T47D (cell line): ENCODE measurements around the gene INSYN2A.

Experiments
- DNase-seq, 2 experiments: peaks; one replicate each; pipeline versions ENCODE4 v3.0.0 to v3.0.0-alpha.2; 2011 to 2012; ENCODE audit warnings: low read depth in 1 of 2, low spot score in 1 of 2
- JUND ChIP-seq: IDR thresholded peaks from 2 replicates; pipeline ENCODE4 v1.6.1; 2012; ENCODE audit warnings: low read depth
- in situ Hi-C: cut with HindIII; loops from 2 replicates; pipeline ENCODE4 v1.10.0; 2016; ENCODE audit warnings: low sequenced_read_pairs, low pct_unique_long_range_greater_than_20kb

Gene INSYN2A, protein sequence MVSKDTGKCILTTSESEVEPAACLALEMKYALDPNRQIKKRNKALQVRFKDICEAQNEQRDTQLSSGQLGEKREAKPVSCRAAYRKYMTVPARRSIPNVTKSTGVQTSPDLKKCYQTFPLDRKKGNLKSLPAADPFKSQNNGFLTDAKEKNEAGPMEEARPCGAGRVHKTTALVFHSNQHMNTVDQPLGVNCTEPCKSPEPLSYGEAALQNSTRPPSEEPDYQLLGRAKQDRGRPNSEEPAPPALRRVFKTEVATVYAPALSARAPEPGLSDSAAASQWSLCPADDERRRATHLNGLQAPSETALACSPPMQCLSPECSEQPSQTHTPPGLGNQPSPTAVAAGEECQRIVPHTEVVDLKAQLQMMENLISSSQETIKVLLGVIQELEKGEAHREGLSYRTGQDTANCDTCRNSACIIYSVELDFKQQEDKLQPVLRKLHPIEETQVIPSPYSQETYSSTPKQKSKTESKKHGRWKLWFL

DNA sequence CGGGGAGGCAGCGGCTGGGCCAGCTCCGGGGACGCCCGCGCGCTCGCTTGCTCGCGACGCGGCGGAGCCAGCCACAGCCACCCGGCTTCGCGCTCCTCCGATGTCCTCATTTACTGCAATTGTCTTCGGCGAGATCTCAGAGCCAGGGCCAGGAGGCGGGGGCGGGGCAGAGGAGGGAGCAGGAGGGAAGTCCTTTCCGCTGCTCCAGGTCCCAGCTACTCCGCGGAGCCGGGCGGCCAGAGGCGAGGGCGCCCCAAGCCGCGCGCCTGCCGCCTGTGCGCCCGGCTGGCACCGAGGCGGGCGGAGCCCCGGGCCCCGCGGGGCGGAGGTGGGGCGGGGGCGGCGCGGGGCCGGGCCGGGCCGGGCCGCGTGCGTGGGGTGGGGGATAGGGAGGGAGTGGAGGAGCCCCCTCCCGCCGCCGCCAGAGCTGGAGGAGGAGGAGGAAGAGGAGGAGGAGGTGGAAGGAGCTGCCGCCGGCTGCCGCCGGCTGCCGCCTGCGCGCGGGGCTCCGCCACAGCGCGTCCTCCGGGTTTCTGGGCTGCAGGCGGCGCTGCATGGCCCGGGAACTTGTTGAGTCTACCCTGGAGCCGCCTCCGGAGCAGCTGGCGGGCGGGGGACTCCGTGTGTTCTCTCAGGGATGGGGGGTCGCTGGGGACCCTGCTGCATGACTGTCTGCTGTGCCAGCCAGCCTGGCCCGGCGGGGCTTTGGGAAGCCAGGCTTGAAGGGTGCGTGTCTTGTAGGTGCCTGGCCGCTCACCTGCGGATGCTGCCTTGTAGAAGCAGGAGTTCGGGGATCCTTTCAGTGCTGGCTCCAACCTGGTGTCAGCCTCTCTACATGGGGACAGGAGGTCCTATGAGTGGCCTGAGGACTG, at the start of gene INSYN2A:
INSYN2A (minus strand) TSS at position 310 of the 872 bp plus-strand sequence. CDS start 20,196 bp downstream, outside the sequence.
- no peak for TF ChIP-seq JUND
- in situ Hi-C loops: no loop called here
- DNase-seq: peak; percentile 62 to 64

DNA sequence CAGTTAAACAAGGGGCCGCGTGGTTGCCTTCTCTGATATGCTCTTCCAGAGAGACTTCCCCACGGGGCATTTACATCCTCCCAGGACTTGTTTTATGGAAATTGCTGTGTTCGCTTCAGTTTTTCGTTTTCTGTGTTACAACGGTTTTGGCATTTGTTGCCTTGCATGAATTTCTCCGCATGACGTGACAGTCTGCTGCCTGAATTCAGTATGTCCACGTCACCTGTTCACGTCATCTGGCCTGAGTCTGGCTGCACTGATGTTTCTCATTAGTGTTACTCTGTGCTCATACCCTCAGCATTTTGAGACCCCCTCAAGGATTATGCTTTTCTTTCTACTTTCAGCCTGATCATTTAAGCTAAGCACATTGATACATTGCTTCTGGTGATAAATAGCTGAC, 49.1 kb upstream of the INSYN2A start:
- DNase-seq: no peak
- in situ Hi-C loops: no loop called here
- no peak for TF ChIP-seq JUND

DNA sequence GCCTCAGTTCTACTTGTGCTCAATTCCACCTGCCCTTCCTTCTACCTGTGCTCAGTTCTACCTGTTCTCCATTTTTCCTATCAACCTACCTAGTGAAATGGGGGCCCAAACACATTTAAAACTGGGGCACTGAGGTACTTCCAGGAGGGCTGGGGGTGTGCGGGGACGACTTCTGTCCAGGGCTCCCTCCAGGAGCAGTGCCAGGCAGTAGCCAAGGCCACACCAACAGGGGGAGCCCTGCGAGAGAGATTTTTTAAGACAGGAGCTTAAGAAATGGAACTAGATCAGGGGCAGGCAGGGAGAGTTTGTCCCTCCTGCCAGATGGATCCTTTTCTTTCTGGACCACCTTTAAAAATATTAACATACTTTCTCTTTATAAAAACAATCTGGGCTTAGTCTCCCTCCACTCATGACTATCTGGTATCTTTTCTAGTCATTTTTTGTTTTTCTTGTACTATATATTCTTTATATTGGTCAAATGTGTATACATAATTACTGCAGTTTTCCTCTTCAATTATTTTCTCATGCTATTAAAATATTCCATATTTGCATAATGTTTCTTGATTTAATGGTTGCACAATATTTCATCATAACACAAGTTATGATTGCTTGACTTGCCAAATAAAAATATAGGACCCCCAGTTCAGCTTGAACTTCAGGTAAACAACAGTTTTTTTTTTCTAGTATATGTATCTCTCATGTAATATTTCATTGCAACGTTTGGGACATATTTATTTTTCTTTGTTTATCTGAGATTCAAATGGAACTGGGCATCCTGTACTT, 47.3 kb upstream of the INSYN2A start:
- in situ Hi-C loops: no loop called here
- peak; percentile 13 to 61 for DNase-seq
- no peak for TF ChIP-seq JUND

DNA sequence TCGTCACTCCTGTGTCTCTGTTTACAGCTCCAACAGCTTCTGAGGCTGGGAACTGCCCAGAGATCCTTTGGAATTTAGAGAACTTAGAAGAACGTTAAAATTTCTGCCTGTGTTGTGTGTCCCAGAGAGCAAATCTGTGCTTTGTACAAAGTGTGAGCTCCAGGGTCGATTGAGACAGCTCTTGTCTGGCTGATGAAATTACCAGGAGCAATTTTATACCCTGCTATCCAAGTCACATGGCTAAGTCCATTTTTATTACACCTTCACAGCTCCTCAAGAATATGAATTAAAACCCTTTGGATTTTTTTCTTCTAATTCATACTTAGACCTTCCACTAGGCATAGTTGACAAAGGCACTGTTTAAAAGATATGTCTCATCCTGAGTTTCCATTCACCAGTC, 46.5 kb upstream of the INSYN2A start:
- no peak for TF ChIP-seq JUND

DNA sequence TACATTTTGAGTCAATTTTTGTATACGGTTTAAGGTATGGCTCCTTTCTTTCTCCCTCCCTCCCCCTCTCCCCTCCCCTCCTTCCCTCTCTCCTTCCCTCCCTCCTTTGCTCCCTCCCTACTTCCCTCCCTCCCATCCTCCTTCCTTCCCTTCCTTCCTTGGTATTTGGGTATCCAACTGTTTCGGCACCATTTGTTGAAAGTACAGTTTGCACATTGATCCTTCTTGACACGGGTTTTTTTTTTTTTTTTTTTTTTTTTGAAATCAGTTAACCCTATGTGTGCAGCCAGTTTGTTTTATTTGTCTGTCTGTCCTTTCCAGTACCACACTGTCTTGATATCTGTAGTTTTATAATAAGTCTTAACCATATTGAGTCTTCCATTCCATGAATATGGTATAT, 39.9 kb upstream of the INSYN2A start:
- DNase-seq: no peak
- in situ Hi-C loops: no loop called here
- no peak for TF ChIP-seq JUND

More for the DNA sequence above, 46.5 kb upstream of the INSYN2A start:
- in situ Hi-C loops: no loop called here
- no peak for DNase-seq

DNA sequence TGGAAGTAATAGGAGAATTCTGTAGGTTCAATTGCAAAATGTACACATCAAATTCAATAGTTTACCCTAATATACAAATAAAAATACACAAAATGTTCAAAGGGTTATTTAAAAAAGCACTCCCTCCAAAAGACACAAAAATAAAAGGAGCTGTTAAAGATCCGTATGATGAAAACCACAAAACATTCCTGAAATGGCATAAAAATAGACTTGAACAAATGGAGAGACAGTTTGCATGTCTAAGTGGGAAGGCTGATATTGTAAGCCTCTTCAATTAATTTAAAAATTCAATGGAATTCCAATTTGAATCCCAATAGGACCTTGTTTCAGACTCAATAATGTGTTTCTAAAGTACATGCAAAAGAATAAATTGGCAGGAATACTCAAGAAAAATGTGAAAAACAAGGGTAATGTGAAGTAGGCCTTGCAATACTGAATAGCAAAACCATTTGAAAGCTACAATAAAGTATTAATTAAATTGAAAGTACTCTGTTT, 38.0 kb upstream of the INSYN2A start:
- no peak for DNase-seq
- TF ChIP-seq JUND: no peak
- in situ Hi-C loops: no loop called here

DNA sequence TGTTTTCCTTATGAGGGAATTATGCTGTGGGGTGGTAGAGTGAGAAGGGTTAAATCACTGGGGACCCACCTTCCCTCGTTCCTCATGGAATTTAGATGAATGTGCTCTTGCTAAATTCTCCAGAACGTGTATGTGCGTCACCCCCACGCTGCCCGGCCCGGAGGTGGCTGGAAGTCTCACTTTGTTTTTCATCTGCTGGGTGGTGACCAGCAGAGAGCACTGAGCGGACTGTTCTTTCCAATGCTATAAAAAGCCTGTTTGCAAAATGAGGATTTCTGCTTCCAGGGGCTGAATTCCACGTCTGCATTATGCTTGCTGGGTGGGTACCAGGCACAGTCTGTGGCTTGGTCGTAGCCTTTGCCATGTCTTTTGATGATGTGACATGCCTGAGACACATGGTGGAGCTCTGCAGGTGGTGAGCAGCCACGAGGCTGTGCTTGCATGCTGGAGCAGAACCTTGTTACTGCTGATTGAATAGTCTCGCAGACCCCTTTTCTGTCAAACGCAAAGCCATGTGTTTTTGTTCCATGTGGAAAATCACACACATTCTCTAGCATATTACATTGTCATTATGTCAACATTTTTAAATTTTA, 31.9 kb upstream of the INSYN2A start:
- DNase-seq: no peak
- TF ChIP-seq JUND: no peak
- in situ Hi-C loops: no loop called here

DNA sequence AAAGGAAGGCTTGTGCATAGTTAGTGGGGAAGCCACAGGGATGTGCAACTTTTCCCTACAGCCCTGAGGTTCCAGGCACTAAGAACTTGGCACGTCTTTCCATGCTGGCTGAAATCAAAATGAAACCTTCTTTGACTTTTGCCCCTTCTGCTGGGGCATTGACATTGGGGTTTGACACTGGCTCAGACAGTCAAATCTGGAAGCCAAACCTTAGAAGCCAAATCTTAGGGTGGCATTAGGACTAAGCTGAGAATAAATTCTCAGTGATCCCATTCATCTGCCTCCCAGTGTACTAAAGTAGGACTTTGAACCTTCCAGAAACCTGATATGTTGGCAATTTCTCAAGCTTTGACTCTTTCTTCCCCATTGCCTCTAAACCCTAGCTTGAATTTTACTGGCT, 31.3 kb upstream of the INSYN2A start:
- TF ChIP-seq JUND: no peak
- in situ Hi-C loops: no loop called here
- no peak for DNase-seq

DNA sequence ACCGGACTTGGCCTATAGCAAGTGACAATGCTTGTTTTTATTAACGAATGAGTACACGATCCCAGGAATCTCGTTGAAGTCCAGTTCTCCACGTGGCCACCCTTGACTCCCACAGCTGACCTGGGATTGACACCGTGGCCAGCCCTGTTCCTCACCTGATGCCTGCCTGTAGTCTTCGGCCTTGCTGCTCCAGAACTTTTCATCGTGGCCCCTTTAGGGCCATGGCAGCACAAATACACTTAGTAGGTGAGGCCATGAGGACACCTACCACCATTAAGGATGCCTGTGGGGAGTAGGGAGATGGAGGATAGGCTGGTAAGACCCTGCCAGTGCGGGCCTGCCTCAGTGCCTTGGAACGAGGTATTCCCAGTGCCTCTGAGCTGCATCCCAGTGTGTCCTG, 30.6 kb upstream of the INSYN2A start:
- no peak for TF ChIP-seq JUND
- no peak for DNase-seq
- in situ Hi-C loops: no loop called here

DNA sequence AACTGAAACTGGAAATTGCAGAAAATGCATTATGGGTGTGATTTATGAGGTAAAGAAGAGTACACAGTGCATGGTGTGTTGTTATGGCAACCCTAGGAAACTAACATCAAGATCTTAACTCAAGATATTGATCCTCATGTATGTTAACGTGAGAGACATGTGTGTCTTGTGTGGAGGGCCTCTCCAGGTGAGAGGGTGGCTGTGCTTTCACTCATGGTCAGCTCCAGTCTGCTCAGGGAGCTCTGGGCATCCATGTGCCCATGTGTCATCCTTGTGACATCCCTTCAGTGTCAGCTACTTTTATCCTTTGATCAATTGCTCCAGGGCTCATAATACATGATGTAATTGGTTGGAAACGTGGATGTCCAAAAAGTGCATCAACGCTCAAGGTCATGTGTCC, 24.9 kb upstream of the INSYN2A start:
- peak in 1 of 2 experiments; percentile 5 for DNase-seq
- no peak for TF ChIP-seq JUND
- in situ Hi-C loops: no loop called here

DNA sequence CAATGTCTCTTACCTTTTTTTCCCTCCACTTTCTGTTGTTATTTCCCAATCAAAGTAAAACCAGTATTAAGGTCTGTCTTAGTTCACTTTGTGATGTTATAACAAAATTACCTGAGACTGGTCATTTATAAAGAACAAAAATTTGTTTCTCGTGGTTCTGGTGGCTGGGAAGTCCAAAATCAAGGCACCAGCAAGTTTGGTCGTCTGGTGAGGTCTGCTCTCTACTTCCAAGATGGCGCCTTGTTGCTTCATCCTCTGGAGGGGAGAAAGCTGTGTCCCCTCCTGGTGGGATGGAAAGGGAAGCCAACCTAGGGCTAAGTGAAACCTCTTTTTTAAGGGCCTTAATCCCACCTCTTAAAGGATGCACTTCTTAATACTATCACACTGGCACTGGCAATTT, 22.3 kb upstream of the INSYN2A start:
- DNase-seq: no peak
- TF ChIP-seq JUND: no peak
- in situ Hi-C loops: no loop called here

DNA sequence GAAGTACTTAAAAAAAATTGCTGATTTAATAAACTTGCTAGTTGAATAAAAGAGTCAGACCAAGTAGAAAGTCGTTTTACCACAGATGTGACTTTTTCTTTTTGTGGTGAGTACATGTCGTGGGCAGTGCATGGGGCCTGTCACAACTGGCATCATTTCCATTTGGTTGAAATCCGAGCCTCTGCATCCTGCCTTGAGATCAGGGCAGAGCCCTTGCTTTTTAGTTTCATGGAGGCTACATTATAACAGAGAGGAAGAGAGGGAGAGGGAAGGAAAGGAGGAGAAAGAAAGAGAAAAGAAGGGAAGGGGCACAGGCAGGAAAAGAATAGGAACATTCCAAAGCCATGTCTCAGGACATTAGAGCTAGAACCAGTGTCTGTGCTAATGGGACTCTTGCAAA, 20.4 kb upstream of the INSYN2A start:
- DNase-seq: no peak
- TF ChIP-seq JUND: no peak
- in situ Hi-C loops: no loop called here
